Mesenchymal stem cell (in vitro differentiated cells and primary cell): ENCODE measurements around the gene HSPBP1.

Experiments used
- DNase-seq: peaks from one replicate; pipeline ENCODE4 v3.0.0-alpha.2; 2013
- H2AFZ ChIP-seq: one replicate; pipeline ENCODE4 v1.6.1; 2013; ENCODE audit warnings: low read depth, mild to moderate bottlenecking, control low read depth, inconsistent platforms, low read length, moderate library complexity
- H2AK5ac ChIP-seq: 2 replicates; pipeline ENCODE4 v1.6.1; 2013; ENCODE audit warnings: low read length, moderate library complexity, mild to moderate bottlenecking, inconsistent platforms; ENCODE audit not compliant: severe bottlenecking
- H2BK120ac ChIP-seq: one replicate; pipeline ENCODE4 v1.6.1; 2013; ENCODE audit warnings: low read depth, mild to moderate bottlenecking, inconsistent platforms, low read length, moderate library complexity
- H2BK12ac ChIP-seq, 2 experiments: one replicate each; pipeline ENCODE4 v1.6.1; 2013; ENCODE audit warnings: inconsistent platforms in 2 of 2, low read length in 2 of 2, mild to moderate bottlenecking in 2 of 2, moderate library complexity in 2 of 2, control low read depth in 1 of 2
- H2BK15ac ChIP-seq: one replicate; pipeline ENCODE4 v1.6.1; 2013; ENCODE audit warnings: mild to moderate bottlenecking, low read depth, inconsistent platforms; ENCODE audit not compliant: poor library complexity, severe bottlenecking
- H2BK5ac ChIP-seq: 2 replicates; pipeline ENCODE4 v1.6.1; 2013; ENCODE audit warnings: low read depth, mild to moderate bottlenecking, low read length, control low read depth, inconsistent platforms; ENCODE audit not compliant: poor library complexity, severe bottlenecking
- H3K14ac ChIP-seq, 2 experiments: one replicate each; pipeline ENCODE4 v1.6.1; 2013; ENCODE audit warnings: inconsistent platforms in 2 of 2, low read length in 2 of 2, control low read depth in 1 of 2, mild to moderate bottlenecking in 1 of 2, moderate library complexity in 1 of 2
- H3K18ac ChIP-seq, 2 experiments: one replicate each; pipeline ENCODE4 v1.6.1; 2013; ENCODE audit warnings: inconsistent platforms in 2 of 2, low read length in 2 of 2, control low read depth in 1 of 2, low read depth in 1 of 2, mild to moderate bottlenecking in 1 of 2
- H3K23ac ChIP-seq, 2 experiments: one replicate each; pipeline ENCODE4 v1.6.1; 2013; ENCODE audit warnings: inconsistent platforms in 2 of 2, low read length in 2 of 2, mild to moderate bottlenecking in 2 of 2, moderate library complexity in 2 of 2, control low read depth in 1 of 2
- H3K27ac ChIP-seq: 2 replicates; pipeline ENCODE4 v1.5.1; 2013; ENCODE audit warnings: mild to moderate bottlenecking, moderate library complexity, low read length, control low read depth, inconsistent platforms; ENCODE audit not compliant: poor library complexity, severe bottlenecking
- H3K27me3 ChIP-seq, 2 experiments: 2 replicates each; pipeline versions ENCODE4 v1.6.1 to v1.7.0; 2013; ENCODE audit warnings: low read length in 2 of 2, mild to moderate bottlenecking in 2 of 2, moderate library complexity in 2 of 2, control low read depth in 1 of 2, inconsistent platforms in 1 of 2; ENCODE audit not compliant: control insufficient read depth in 1 of 2, insufficient read depth in 1 of 2
- H3K36me3 ChIP-seq, 2 experiments: 2 replicates each; pipeline versions ENCODE4 v1.6.1 to v1.7.0; 2013; ENCODE audit warnings: low read length in 2 of 2, control low read depth in 1 of 2, inconsistent platforms in 1 of 2, low read depth in 1 of 2, mild to moderate bottlenecking in 1 of 2; ENCODE audit not compliant: insufficient read depth in 2 of 2, control insufficient read depth in 1 of 2
- H3K4ac ChIP-seq, 2 experiments: one replicate each; pipeline ENCODE4 v1.6.1; 2013; ENCODE audit warnings: inconsistent platforms in 2 of 2, low read length in 2 of 2, mild to moderate bottlenecking in 2 of 2, moderate library complexity in 2 of 2, control low read depth in 1 of 2, low read depth in 1 of 2
- H3K4me1 ChIP-seq: 2 replicates; pipeline ENCODE4 v1.6.1; 2013; ENCODE audit warnings: low read depth, low read length, control low read depth; ENCODE audit not compliant: control insufficient read depth, insufficient read depth
- H3K4me2 ChIP-seq: 2 replicates; pipeline ENCODE4 v1.6.1; 2013; ENCODE audit warnings: low read length, mild to moderate bottlenecking, inconsistent platforms; ENCODE audit not compliant: poor library complexity, severe bottlenecking
- H3K4me3 ChIP-seq, 2 experiments: 2 replicates each; pipeline versions ENCODE4 v1.5.1 to v1.7.0; 2013; ENCODE audit warnings: low read length in 2 of 2, mild to moderate bottlenecking in 2 of 2, control low read depth in 1 of 2, low read depth in 1 of 2; ENCODE audit not compliant: insufficient read depth in 1 of 2
- H3K79me1 ChIP-seq: replicated peaks from 2 replicates; pipeline ENCODE4 v1.6.1; 2013; ENCODE audit warnings: mild to moderate bottlenecking, control low read depth, low read length, inconsistent platforms; ENCODE audit not compliant: poor library complexity, severe bottlenecking
- H3K9ac ChIP-seq: 2 replicates; pipeline ENCODE4 v1.7.0; 2013; ENCODE audit warnings: mild to moderate bottlenecking, low read length, moderate library complexity
- H3K9me3 ChIP-seq: 2 replicates; pipeline ENCODE4 v1.7.0; 2013; ENCODE audit warnings: mild to moderate bottlenecking, low read length; ENCODE audit not compliant: control insufficient read depth
- H4K8ac ChIP-seq: one replicate; pipeline ENCODE4 v1.6.1; 2013; ENCODE audit warnings: inconsistent platforms, mild to moderate bottlenecking, low read length, moderate library complexity
- H4K91ac ChIP-seq: one replicate; pipeline ENCODE4 v1.6.1; 2013; ENCODE audit warnings: mild to moderate bottlenecking, low read length, inconsistent platforms
- WGBS: methylation state at CpG from one replicate; pipeline ENCODE4 v1.1.7; 2013; ENCODE audit warnings: mixed read lengths; 5-methylcytosine and 5-hydroxymethylcytosine counted together

HSPBP1 gene

DNA sequence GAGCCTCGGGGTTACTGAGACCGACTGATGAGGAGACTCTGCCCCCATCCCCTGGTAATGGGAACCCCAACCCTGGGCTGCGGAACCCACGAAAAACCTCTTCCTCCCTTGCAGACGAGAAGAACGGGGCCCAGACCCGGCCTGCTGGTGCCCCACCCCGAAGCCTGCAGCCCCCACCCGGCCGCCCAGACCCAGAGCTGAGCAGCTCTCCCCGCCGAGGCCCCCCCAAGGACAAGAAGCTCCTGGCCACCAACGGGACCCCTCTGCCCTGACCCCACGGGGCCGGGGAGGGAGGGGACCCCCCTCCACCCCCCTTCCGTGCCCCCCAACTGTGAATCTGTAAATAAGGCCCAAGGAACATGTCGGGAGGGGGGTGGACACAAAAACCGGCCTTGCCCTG is 31.9 kb upstream of the HSPBP1 start:
- Histone ChIP-seq H3K4me2 (no peak overlapping the region), H2BK120ac (no peak overlapping the region), H3K23ac (no peak overlapping the region), H3K4me3 (no peak overlapping the region), H3K9me3 (peaks cover 3% of the 10 kb centered on the region), H3K27ac (no peak overlapping the region), H3K36me3 (peaks cover 14 to 45% of the 10 kb centered on the region in 2 experiments), H2AFZ (no peak overlapping the region), H2BK5ac (no peak overlapping the region), H3K14ac (no peak overlapping the region), H3K4me1 (peaks cover 5% of the 10 kb centered on the region), H3K9ac (no peak overlapping the region), H3K18ac (no peak overlapping the region), H2AK5ac (no peak overlapping the region), H2BK12ac (no peak overlapping the region), H4K91ac (no peak overlapping the region), H3K27me3 (no peaks in the 10 kb centered on the region), H4K8ac (no peak overlapping the region), H2BK15ac (no peak overlapping the region), H3K4ac (no peak overlapping the region), H3K79me1 (no peaks in the 10 kb centered on the region)
- WGBS, result over 99% methylated on average over 12 of the region's 18 CpGs
- DNase-seq, result no peak

DNA sequence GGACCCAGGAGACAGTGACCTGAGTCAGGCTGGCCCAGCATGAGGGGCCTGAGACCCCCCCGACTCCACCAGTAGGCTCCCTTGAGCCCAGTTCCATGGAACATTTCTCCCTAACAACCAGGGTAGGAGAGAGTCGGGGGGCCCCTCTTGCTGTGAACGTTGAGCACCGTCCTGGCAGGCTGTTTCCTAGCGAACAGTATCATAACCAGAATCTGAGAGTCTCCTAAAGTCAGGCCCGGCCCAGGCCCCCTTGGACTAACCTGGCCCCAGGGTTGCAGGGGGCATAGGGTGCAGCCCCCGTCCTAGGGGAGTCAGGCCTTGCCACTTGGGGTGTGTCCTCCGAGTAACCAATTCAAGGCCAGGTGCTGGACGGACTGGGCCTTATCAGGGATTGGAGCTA is 31.5 kb upstream of the HSPBP1 start:
- Histone ChIP-seq H3K36me3 (peaks cover 18 to 49% of the 10 kb centered on the region in 2 experiments), H3K4ac (no peak overlapping the region), H3K9me3 (peaks cover 3% of the 10 kb centered on the region), H3K4me3 (no peak overlapping the region), H3K27ac (no peak overlapping the region), H4K91ac (no peak overlapping the region), H2BK15ac (no peak overlapping the region), H3K4me1 (peaks cover 5% of the 10 kb centered on the region), H3K14ac (no peak overlapping the region), H4K8ac (no peak overlapping the region), H3K18ac (no peak overlapping the region), H2BK5ac (no peak overlapping the region), H2AFZ (no peak overlapping the region), H3K27me3 (no peaks in the 10 kb centered on the region), H3K23ac (no peak overlapping the region), H3K4me2 (no peak overlapping the region), H2BK12ac (no peak overlapping the region), H3K9ac (no peak overlapping the region), H2BK120ac (no peak overlapping the region), H3K79me1 (no peaks in the 10 kb centered on the region), H2AK5ac (no peak overlapping the region)
- WGBS, result 96% methylated on average over 9 of the region's 9 CpGs
- no peak for DNase-seq

DNA sequence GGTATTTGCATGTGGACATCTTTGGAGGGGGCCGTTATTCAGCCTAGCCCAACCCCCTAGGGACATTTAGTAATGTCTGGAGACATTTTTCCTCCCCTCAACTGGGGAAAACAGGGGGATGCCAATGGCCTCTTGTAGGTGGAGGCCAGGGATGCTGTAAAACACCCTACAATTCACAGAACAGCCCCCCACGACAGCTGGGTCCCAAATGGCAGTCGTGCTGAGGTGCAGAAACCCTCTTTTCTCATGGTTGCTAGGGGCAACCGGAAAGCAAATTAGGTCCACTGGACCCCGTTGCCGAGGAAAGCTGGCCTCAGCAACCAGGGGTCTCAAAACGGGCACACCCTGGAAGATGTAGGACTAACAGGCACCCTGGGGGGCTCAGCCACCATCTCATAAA is 30.6 kb upstream of the HSPBP1 start:
- H3K9me3 ChIP-seq, result no peaks in the 10 kb centered on the region
- H4K8ac ChIP-seq, result no peak overlapping the region
- H3K36me3 ChIP-seq, result peaks cover 26 to 55% of the 10 kb centered on the region in 2 experiments
- H3K4me3 ChIP-seq, result no peak overlapping the region
- H2AK5ac ChIP-seq, result no peak overlapping the region
- H2BK5ac ChIP-seq, result no peak overlapping the region
- H3K4me1 ChIP-seq, result peaks cover 5% of the 10 kb centered on the region
- no peak overlapping the region for H2AFZ ChIP-seq
- no peak overlapping the region for H3K9ac ChIP-seq
- no peak overlapping the region for H3K14ac ChIP-seq
- no peak overlapping the region for H3K23ac ChIP-seq
- H4K91ac ChIP-seq, result no peak overlapping the region
- H3K4me2 ChIP-seq, result no peak overlapping the region
- WGBS, result 84% methylated on average over 7 of the region's 7 CpGs
- no peak overlapping the region for H2BK12ac ChIP-seq
- no peaks in the 10 kb centered on the region for H3K79me1 ChIP-seq
- no peak overlapping the region for H3K4ac ChIP-seq
- H3K27ac ChIP-seq, result no peak overlapping the region
- H3K18ac ChIP-seq, result no peak overlapping the region
- H3K27me3 ChIP-seq, result no peaks in the 10 kb centered on the region
- no peak overlapping the region for H2BK15ac ChIP-seq
- H2BK120ac ChIP-seq, result no peak overlapping the region
- no peak for DNase-seq

DNA sequence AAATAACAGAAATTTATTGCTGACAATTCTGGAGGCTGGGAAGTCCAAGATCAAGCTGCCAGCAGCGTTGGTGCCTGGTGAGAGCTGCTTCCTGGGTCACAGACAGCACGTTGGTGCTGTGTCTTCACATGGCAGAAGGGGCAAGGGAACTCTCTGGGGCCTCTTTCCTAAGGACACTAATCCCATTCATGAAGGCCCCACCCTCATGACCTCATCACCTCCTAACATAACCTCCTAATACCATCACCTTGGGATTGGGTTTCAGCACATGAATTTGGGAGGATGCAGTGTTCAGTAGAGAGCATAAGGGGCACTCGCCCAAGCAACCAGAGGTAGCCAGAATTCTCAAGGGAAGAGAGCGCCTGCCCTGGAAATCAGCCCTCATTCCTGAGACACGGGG is 29.5 kb upstream of the HSPBP1 start:
- 94% methylated on average over 5 of the region's 5 CpGs for WGBS
- Histone ChIP-seq H2AFZ (no peak overlapping the region), H2AK5ac (no peak overlapping the region), H2BK15ac (no peak overlapping the region), H3K9ac (no peak overlapping the region), H4K8ac (no peak overlapping the region), H3K23ac (no peak overlapping the region), H3K27me3 (no peaks in the 10 kb centered on the region), H3K27ac (no peak overlapping the region), H3K4me2 (no peak overlapping the region), H3K9me3 (no peaks in the 10 kb centered on the region), H3K79me1 (no peaks in the 10 kb centered on the region), H3K36me3 (peaks cover 29 to 65% of the 10 kb centered on the region in 2 experiments), H3K14ac (no peak overlapping the region), H2BK12ac (no peak overlapping the region), H2BK120ac (no peak overlapping the region), H3K18ac (no peak overlapping the region), H3K4me3 (no peak overlapping the region), H3K4ac (no peak overlapping the region), H2BK5ac (no peak overlapping the region), H4K91ac (no peak overlapping the region), H3K4me1 (peaks cover 5% of the 10 kb centered on the region)
- no peak for DNase-seq
